Brain microvascular endothelial cell (primary cell): ENCODE data around the gene SFXN1.

Source experiments
- DNase-seq: peaks from one replicate; pipeline ENCODE4 v3.0.0-alpha.2; 2020
- H3K27ac ChIP-seq: fragments of 250-450 bp; sonication (Bioruptor Pico); 2 replicates; pipeline ENCODE4 v1.5.1; 2020; ENCODE audit warnings: mild to moderate bottlenecking, moderate library complexity
- H3K27me3 ChIP-seq: fragments of 250-450 bp; sonication (Bioruptor Pico); replicated peaks from 2 replicates; pipeline ENCODE4 v1.5.1; 2020; ENCODE audit warnings: mild to moderate bottlenecking
- H3K36me3 ChIP-seq: fragments of 250-450 bp; sonication (Bioruptor Pico); replicated peaks from 2 replicates; pipeline ENCODE4 v1.5.1; 2020; ENCODE audit warnings: mild to moderate bottlenecking
- H3K4me3 ChIP-seq: 2 replicates; pipeline ENCODE4 v1.5.1; 2011; ENCODE audit warnings: low read depth, mild to moderate bottlenecking, control low read depth, low read length, moderate library complexity
- CTCF ChIP-seq: IDR thresholded peaks from 2 replicates; pipeline ENCODE4 v1.5.1; 2011; ENCODE audit warnings: low read depth, mild to moderate bottlenecking, moderate library complexity, low read length, control low read depth, inconsistent platforms; ENCODE audit errors: missing control alignments
- in situ Hi-C: cut with HindIII; loops from 2 replicates; pipeline ENCODE4 v1.10.0; 2017; ENCODE audit warnings: low sequenced_read_pairs, low pct_ligation_motif_present

Gene SFXN1

GRCh38 chr5:175463641-175464040 is 14.7 kb upstream of the SFXN1 start:
- in situ Hi-C loops: loop anchor here (25.0 kb wide), 1 partner anchor 501 kb away; no protein-coding TSS in a partner anchor
- Histone ChIP-seq H3K36me3 (no peaks in the 10 kb centered on the region), H3K4me3 (no peak overlapping the region), H3K27ac (no peak overlapping the region), H3K27me3 (no peaks in the 10 kb centered on the region)
- no peak for DNase-seq
- no peak for TF ChIP-seq CTCF

GRCh38 chr5:175464074-175464941 is 14.1 kb upstream of the SFXN1 start:
- peak; percentile 85 for TF ChIP-seq CTCF
- Histone ChIP-seq H3K36me3 (no peaks in the 10 kb centered on the region), H3K27ac (no peak overlapping the region), H3K4me3 (no peak overlapping the region), H3K27me3 (no peaks in the 10 kb centered on the region)
- in situ Hi-C loops: loop anchor here (25.0 kb wide), 1 partner anchor 502 kb away; no protein-coding TSS in a partner anchor
- DNase-seq: peak; percentile 25

- no peak for DNase-seq
- Histone ChIP-seq H3K36me3 (no peaks in the 10 kb centered on the region), H3K27ac (no peak overlapping the region), H3K4me3 (no peak overlapping the region), H3K27me3 (no peaks in the 10 kb centered on the region)
- in situ Hi-C loops: loop anchor here (25.0 kb wide), 1 partner anchor 503 kb away; no protein-coding TSS in a partner anchor
- no peak for TF ChIP-seq CTCF
These were observed 13.5 kb upstream of the SFXN1 start for GRCh38 chr5:175464942-175465233.

GRCh38 chr5:175465282-175465681 is 13.1 kb upstream of the SFXN1 start:
- DNase-seq: no peak
- no peaks in the 10 kb centered on the region for H3K27me3 ChIP-seq
- no peak for TF ChIP-seq CTCF
- H3K27ac ChIP-seq: no peak overlapping the region
- H3K36me3 ChIP-seq: no peaks in the 10 kb centered on the region
- in situ Hi-C loops: loop anchor here (25.0 kb wide), 1 partner anchor 503 kb away; no protein-coding TSS in a partner anchor
- no peak overlapping the region for H3K4me3 ChIP-seq

- no peak overlapping the region for H3K4me3 ChIP-seq
- H3K36me3 ChIP-seq: no peaks in the 10 kb centered on the region
- H3K27me3 ChIP-seq: no peaks in the 10 kb centered on the region
- no peak overlapping the region for H3K27ac ChIP-seq
- in situ Hi-C loops: loop anchor here (25.0 kb wide), 1 partner anchor 505 kb away; no protein-coding TSS in a partner anchor
- DNase-seq: no peak
- no peak for TF ChIP-seq CTCF
These were observed 11.6 kb upstream of the SFXN1 start for GRCh38 chr5:175466700-175467318.
